ENCODE measurements around the gene TEX264.

The TEX264 gene

GRCh38 chr3:51675201-51675611 is 4.2 kb downstream of the TEX264 start:
- no peak for DNase-seq

GRCh38 chr3:51676102-51676640 is 5.1 kb downstream of the TEX264 start:
- DNase-seq, result no peak

GRCh38 chr3:51677358-51677757 is 6.3 kb downstream of the TEX264 start:
- no peak for DNase-seq

GRCh38 chr3:51678186-51678585 is 7.1 kb downstream of the TEX264 start:
- no peak for DNase-seq

GRCh38 chr3:51678641-51679040 is 7.6 kb downstream of the TEX264 start:
- DNase-seq, result no peak

- no peak for DNase-seq
These were observed 8.3 kb downstream of the TEX264 start for GRCh38 chr3:51679318-51679717.

- no peak for DNase-seq
These were observed 8.7 kb downstream of the TEX264 start for GRCh38 chr3:51679777-51680176.

GRCh38 chr3:51680196-51680595 is 9.1 kb downstream of the TEX264 start:
- DNase-seq, result no peak

- no peak for DNase-seq
These were observed 9.7 kb downstream of the TEX264 start for GRCh38 chr3:51680663-51681230.

GRCh38 chr3:51681453-51681852 is 10.4 kb downstream of the TEX264 start:
- DNase-seq, result peak; percentile 28 to 64

- peak; percentile 84 to 90 for DNase-seq
These were observed 11.0 kb downstream of the TEX264 start for GRCh38 chr3:51682079-51682478.

GRCh38 chr3:51682526-51682925 is 11.5 kb downstream of the TEX264 start:
- no peak for DNase-seq

GRCh38 chr3:51683566-51683965 is 12.5 kb downstream of the TEX264 start:
- no peak for DNase-seq

GRCh38 chr3:51684971-51685751 is 14.1 kb downstream of the TEX264 start:
- peak in 1 of 2 donors; percentile 39 for DNase-seq

GRCh38 chr3:51686056-51686455 is 15.0 kb downstream of the TEX264 start:
- DNase-seq, result no peak

- peak; percentile 85 to 89 for DNase-seq
These were observed 15.6 kb downstream of the TEX264 start for GRCh38 chr3:51686512-51687215.

- no peak for DNase-seq
These were observed 16.6 kb downstream of the TEX264 start for GRCh38 chr3:51687431-51688205.

- no peak for DNase-seq
These were observed 17.2 kb downstream of the TEX264 start for GRCh38 chr3:51688206-51688600.

GRCh38 chr3:51691021-51691420 is 20.0 kb downstream of the TEX264 start:
- no peak for DNase-seq

- no peak for DNase-seq
These were observed 20.9 kb downstream of the TEX264 start for GRCh38 chr3:51691949-51692348.

- no peak for DNase-seq
These were observed 21.9 kb downstream of the TEX264 start for GRCh38 chr3:51692980-51693395.

GRCh38 chr3:51696954-51697353 is 25.9 kb downstream of the TEX264 start:
- no peak for DNase-seq

- no peak for DNase-seq
These were observed 27.2 kb downstream of the TEX264 start for GRCh38 chr3:51698209-51698608.
